ENCODE data around the gene PRRG3.

DNA sequence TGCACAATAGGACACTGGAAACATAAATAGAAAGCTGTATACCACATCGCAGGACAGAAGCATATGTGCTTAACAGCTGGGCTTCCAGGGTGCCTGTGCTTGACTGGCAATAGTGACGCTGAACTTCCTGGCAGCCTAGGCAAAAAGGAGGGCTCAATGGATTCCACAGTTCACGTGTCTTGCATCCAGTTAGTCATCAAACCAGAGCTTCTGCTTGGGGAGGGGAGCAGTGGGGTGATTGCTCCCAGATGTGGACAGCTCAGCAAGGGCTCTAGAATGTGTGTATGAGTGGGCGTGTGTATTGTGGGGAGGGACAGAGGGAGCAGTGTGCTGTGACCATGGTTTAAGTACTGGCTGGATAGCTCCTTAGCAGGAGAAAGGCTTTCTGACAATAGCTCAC lies 2.3 kb downstream of the PRRG3 start:
- TF ChIP-seq POLR2A (IDR thresholded peaks at IDR 0.05) (no peak), CTCF (IDR thresholded peaks at IDR 0.05) (no peak)

Data from Peyer's patch (tissue), 4 donors.